HG03159 (cell line): ENCODE measurements around the gene HMGXB3.

Experiments
- ATAC-seq: cut with Tn5 transposase; IDR thresholded peaks from one replicate; pipeline ENCODE4 v1.9.1; 2021; ENCODE audit warnings: mild to moderate bottlenecking, moderate library complexity; ENCODE audit not compliant: unreplicated experiment

HMGXB3 gene

DNA sequence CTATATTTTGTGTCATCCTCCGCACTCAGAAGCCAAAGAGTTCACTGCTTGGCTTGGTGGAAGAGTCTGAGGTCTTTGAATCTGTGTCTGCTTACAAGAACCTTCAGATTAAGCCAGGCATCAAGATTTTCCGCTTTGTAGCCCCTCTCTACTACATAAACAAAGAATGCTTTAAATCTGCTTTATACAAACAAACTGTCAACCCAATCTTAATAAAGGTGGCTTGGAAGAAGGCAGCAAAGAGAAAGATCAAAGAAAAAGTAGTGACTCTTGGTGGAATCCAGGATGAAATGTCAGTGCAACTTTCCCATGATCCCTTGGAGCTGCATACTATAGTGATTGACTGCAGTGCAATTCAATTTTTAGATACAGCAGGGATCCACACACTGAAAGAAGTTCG, 19.3 kb upstream of the HMGXB3 start:
- ATAC-seq: no peak

DNA sequence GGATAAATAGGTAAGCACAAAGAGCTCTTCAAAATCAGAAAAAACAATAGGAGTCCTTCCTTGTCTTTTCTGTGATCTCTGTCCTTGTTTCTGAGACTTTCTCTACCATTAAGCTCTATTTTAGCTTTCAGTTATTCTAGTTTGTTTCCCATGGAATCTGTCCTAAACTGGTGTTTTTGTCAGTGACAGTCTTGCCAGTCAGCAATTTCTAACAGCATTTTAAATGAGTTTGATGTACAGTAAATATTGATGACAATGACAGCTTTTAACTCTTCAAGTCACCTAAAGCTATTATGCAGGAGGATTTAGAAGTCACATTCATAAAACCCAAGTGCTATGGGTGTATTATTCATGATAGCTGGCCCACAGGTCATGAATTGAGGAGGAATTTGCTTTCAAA, 18.0 kb upstream of the HMGXB3 start:
- no peak for ATAC-seq

DNA sequence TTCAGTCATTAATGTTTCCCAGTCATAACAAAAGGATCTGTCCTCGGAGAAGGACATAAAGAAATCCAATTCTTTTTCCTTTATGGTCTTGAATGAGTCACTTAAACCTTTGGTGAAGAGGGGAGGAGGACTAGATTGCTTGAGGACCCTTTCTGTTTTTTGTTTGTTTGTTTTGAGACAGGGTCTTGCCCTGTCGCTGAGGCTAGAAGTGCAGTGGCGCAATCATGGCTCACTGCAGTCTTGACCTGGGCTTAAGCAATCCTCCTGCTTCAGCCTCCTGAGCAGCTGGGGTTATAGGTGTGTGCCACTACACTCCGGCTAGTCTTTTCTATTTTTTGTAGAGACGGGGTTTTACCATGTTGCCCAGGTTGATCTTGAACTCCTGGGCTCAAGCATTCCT, 12.4 kb upstream of the HMGXB3 start:
- no peak for ATAC-seq

- no peak for ATAC-seq
Observed at GRCh38 chr5:149990518-149991376, 9.8 kb upstream of the HMGXB3 start.

DNA sequence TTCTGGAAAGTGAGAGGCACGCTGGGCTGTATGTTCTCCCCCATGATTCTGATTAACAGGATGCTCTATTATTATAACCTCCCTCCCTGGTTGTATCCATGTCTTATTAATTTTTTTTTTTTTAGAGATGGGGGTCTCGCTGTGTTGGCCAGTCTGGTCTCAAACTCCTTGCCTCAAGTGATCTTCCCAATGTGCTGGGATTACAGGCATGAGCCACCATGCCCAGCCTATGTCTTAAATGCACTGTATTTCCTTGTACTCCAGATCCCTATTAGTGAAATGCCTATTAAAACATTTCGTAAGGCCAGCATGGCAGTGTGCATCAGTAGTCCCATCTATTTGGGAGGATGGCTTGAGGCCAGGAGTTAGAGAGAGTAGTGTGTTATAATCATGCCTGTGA, 7.1 kb upstream of the HMGXB3 start:
- ATAC-seq: no peak

GRCh38 chr5:149995385-149996204, 4.9 kb upstream of the HMGXB3 start:
- no peak for ATAC-seq

- ATAC-seq: no peak
Observed at GRCh38 chr5:149996205-149996890, 4.2 kb upstream of the HMGXB3 start.

GRCh38 chr5:149998281-149998680, 2.3 kb upstream of the HMGXB3 start:
- no peak for ATAC-seq

DNA sequence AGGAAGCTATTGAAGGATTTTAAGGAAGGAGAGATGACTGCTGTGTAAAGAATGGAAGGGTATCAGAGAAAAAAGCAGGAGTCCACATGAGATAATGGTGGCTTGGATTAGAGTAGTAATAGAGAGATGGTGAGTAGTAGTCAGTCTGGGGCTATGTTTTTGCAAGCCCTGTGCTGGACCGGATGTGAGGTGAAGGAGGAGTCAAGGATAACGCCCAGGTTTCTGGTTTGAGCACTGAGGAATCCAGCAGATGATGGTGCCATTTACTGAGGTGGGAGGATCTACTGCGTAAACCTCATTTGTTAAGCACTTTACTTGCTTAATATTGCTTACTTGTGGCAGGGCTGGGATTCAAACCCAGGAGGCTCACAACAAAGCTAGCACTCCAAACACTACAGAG, 1.2 kb upstream of the HMGXB3 start:
- no peak for ATAC-seq

DNA sequence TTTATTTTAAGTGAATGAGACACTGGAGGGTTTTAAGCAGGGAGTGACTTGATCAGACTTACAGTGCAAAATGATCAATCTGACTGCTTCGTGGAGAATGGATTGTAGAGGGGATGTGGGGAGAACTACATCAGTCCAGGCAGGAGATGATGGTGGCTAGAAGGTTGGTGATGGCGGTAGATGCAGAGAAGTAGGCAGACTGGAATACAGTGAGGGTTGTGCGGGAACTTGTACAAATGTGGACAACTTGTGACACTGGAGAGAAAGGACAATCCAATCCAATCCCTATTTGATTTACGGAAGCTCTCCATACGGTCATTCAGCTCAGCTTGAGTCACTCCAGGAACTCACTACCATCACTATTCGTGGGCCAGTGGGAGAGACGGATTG, 678 bp upstream of the HMGXB3 start:
- no peak for ATAC-seq

DNA sequence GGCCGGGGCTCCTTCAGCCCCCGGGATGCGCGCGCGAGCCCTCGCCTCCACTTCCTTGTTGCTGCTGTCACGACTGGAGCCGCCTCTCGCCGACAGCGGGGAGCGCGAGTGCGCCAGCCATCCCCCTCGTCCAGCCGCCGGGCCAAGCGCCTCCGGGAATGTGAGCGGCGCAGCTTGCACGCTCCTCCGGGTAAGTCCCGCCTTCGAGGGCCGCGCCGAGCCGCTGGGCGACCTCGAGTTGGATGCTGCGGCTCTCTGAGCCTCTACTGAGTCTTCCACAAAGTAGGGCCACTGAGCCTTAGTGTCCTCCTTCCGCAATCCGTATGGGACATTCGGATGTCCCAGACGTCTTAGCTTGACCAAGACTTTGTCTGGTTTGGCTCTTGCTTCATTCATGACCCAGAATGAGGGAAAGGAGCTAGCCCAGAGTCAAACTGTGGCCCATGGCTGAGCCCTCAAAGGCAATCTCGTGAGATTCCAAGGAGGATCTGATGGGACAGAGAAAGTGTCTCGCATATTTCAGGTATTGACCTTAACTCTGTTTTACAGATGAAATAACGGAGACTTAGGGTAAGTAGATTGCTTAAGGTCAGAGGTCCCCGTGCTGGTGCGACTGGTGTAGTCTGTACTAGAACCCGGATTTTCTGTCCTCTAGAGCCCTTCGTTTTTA, 586 bp downstream of the HMGXB3 start:
- peak; percentile 20 for ATAC-seq

GRCh38 chr5:150001660-150002486, 1.3 kb downstream of the HMGXB3 start:
- peak; percentile 55 for ATAC-seq

GRCh38 chr5:150006318-150006717, 5.8 kb downstream of the HMGXB3 start:
- ATAC-seq: no peak

GRCh38 chr5:150007050-150007449, 6.5 kb downstream of the HMGXB3 start:
- ATAC-seq: no peak

DNA sequence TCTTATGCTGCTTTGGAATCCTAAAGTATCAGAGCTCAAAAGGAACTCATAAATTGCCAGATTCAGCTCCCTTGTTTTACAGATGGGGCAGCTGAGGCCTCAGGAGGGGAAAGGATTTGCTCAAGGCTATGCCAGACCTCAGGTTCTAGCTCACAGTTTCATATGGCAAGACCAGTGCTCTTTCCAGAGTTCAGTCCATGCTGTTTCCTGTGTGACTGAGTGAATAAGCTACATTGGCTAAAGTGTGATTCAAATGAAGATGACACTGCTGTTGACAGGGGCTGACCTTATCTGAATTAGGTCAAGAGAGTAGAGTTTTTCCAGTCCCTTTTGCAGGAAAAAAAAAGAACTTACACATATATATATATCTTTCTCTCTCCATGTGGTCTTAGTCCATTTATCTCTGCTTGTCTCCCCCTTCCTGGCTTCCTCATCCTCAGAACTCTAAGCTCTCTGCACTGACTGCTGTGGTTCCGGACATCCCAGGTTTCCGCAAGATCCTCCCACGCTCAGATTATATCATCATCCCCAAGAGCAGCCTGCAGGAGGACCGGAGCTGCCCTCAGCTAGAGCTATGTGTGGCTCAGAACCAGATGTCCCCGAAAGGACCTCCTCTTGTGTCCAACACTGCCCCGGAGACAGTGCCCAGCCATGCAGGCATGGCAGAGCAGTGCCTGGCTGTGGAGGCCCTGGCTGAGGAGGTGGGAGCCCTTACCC, 9.3 kb downstream of the HMGXB3 start:
- ATAC-seq: no peak

DNA sequence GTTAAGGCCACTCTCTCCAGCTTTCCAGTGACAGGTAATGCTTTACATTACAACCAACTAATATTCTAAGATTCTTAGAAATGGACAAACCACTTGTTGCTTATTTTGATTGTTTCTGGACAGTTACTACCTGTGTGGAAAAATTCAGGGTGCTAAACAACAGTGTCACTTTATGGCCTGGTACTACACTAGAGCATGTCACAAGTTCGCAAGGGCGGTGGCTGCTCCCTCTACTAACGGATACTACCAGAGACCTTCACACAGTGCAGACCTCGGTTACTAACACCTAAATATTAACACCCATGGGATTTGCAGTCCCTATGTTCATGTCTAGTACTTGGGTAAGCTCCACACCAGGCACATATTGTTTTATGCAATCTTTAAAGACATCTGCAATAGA, 13.4 kb downstream of the HMGXB3 start:
- ATAC-seq: no peak

- ATAC-seq: no peak
Observed at GRCh38 chr5:150014456-150014855, 13.9 kb downstream of the HMGXB3 start.

GRCh38 chr5:150015415-150015814, 14.9 kb downstream of the HMGXB3 start:
- no peak for ATAC-seq

- no peak for ATAC-seq
Observed at GRCh38 chr5:150016537-150016936, 16.0 kb downstream of the HMGXB3 start.
